ENCODE results near the gene JAZF1. TPM values are rescaled to one million over a fixed set of nuclear protein-coding genes. Genes with fewer than 3 reads are reported as not detected.
"Not testable (repeated sequence)": the region's sequence is repeated elsewhere in the genome, so short reads cannot be mapped to it uniquely, and the experiment has no call there.

Gene JAZF1
- polyA plus RNA-seq, 1 donor from 2014 or later = 13.7 TPM

- H3K27ac Mint-ChIP-seq = no peak overlapping the region
- peaks cover 2 to 14% (median 9%) of the 10 kb centered on the region in 3 donors for H3K4me1 Mint-ChIP-seq
- H3K4me3 Mint-ChIP-seq = no peak overlapping the region
- H3K36me3 Mint-ChIP-seq = peaks cover 14% of the 10 kb centered on the region
- no peaks in the 10 kb centered on the region for H3K27me3 Mint-ChIP-seq
- peaks cover 0 to 8% (median 2%) of the 10 kb centered on the region in 3 donors for H3K9me3 Mint-ChIP-seq
Observed at GRCh38 chr7:28018020-28018419, 162.6 kb downstream of the JAZF1 start.

GRCh38 chr7:28017372-28017771 lies 163.2 kb downstream of the JAZF1 start:
- peaks cover 14% of the 10 kb centered on the region for H3K36me3 Mint-ChIP-seq
- no peaks in the 10 kb centered on the region for H3K27me3 Mint-ChIP-seq
- H3K9me3 Mint-ChIP-seq = peaks cover 0 to 8% (median 2%) of the 10 kb centered on the region in 3 donors
- peaks cover 7 to 14% (median 9%) of the 10 kb centered on the region in 3 donors for H3K4me1 Mint-ChIP-seq
- no peak overlapping the region for H3K4me3 Mint-ChIP-seq
- H3K27ac Mint-ChIP-seq = no peak overlapping the region

- Mint-ChIP-seq H3K9me3 (peaks cover 0 to 8% (median 2%) of the 10 kb centered on the region in 3 donors), H3K36me3 (peaks cover 14% of the 10 kb centered on the region), H3K4me1 (peaks cover 8 to 13% (median 8%) of the 10 kb centered on the region in 3 donors), H3K27me3 (no peaks in the 10 kb centered on the region), H3K27ac (peak overlapping the region in 1 of 3 donors; percentile 74), H3K4me3 (peak overlapping the region in 1 of 4 donors; percentile 33)
Observed at GRCh38 chr7:28016297-28016696, 164.3 kb downstream of the JAZF1 start.

- Mint-ChIP-seq H3K27me3 (no peaks in the 10 kb centered on the region), H3K27ac (no peak overlapping the region), H3K4me1 (peaks cover 5 to 13% (median 12%) of the 10 kb centered on the region in 3 donors), H3K36me3 (peaks cover 14% of the 10 kb centered on the region), H3K4me3 (no peak overlapping the region), H3K9me3 (peaks cover 0 to 8% (median 2%) of the 10 kb centered on the region in 3 donors)
Observed at GRCh38 chr7:28015169-28015568, 165.4 kb downstream of the JAZF1 start.

GRCh38 chr7:28014340-28014739 lies 166.3 kb downstream of the JAZF1 start:
- Mint-ChIP-seq H3K4me1 (peaks cover 5 to 17% (median 15%) of the 10 kb centered on the region in 3 donors), H3K36me3 (peaks cover 14% of the 10 kb centered on the region)
- not testable (repeated sequence) for H3K27me3 Mint-ChIP-seq, H3K4me3 Mint-ChIP-seq, H3K27ac Mint-ChIP-seq, H3K9me3 Mint-ChIP-seq

GRCh38 chr7:28013441-28013840 lies 167.2 kb downstream of the JAZF1 start:
- Mint-ChIP-seq H3K27me3 (no peaks in the 10 kb centered on the region), H3K36me3 (peaks cover 14% of the 10 kb centered on the region), H3K4me3 (peak overlapping the region in 1 of 4 donors; percentile 52), H3K27ac (peak overlapping the region in 1 of 3 donors; percentile 73), H3K4me1 (peaks cover 14 to 22% (median 18%) of the 10 kb centered on the region in 3 donors), H3K9me3 (peaks cover 0 to 8% (median 2%) of the 10 kb centered on the region in 3 donors)

GRCh38 chr7:28013019-28013418 lies 167.6 kb downstream of the JAZF1 start:
- Mint-ChIP-seq H3K27me3 (no peaks in the 10 kb centered on the region), H3K4me3 (no peak overlapping the region), H3K9me3 (peaks cover 0 to 8% (median 2%) of the 10 kb centered on the region in 3 donors), H3K4me1 (peaks cover 16 to 23% (median 18%) of the 10 kb centered on the region in 3 donors), H3K36me3 (peaks cover 13% of the 10 kb centered on the region), H3K27ac (peak overlapping the region in 1 of 3 donors; percentile 73)

- Mint-ChIP-seq H3K9me3 (no peaks in the 10 kb centered on the region), H3K36me3 (peaks cover 1% of the 10 kb centered on the region), H3K27me3 (no peaks in the 10 kb centered on the region), H3K27ac (peak overlapping the region in 1 of 3 donors; percentile 26), H3K4me1 (peaks cover 18 to 24% (median 22%) of the 10 kb centered on the region in 3 donors), H3K4me3 (no peak overlapping the region)
Observed at GRCh38 chr7:28008911-28009310, 171.7 kb downstream of the JAZF1 start.

- H3K27ac Mint-ChIP-seq = peak overlapping the region in 1 of 3 donors; percentile 73
- peaks cover 2% of the 10 kb centered on the region for H3K36me3 Mint-ChIP-seq
- H3K27me3 Mint-ChIP-seq = no peaks in the 10 kb centered on the region
- H3K4me1 Mint-ChIP-seq = peaks cover 17 to 25% (median 21%) of the 10 kb centered on the region in 3 donors
- H3K9me3 Mint-ChIP-seq = no peaks in the 10 kb centered on the region
- H3K4me3 Mint-ChIP-seq = no peak overlapping the region
Observed at GRCh38 chr7:28008171-28008570, 172.4 kb downstream of the JAZF1 start.

- Mint-ChIP-seq H3K4me1 (peaks cover 10 to 29% (median 20%) of the 10 kb centered on the region in 3 donors), H3K9me3 (no peaks in the 10 kb centered on the region), H3K4me3 (no peak overlapping the region), H3K36me3 (peaks cover 2% of the 10 kb centered on the region), H3K27ac (no peak overlapping the region), H3K27me3 (no peaks in the 10 kb centered on the region)
Observed at GRCh38 chr7:28006491-28006890, 174.1 kb downstream of the JAZF1 start.

- Mint-ChIP-seq H3K27me3 (no peaks in the 10 kb centered on the region), H3K36me3 (peaks cover 2% of the 10 kb centered on the region), H3K9me3 (no peaks in the 10 kb centered on the region), H3K4me1 (peaks cover 9 to 30% (median 24%) of the 10 kb centered on the region in 3 donors), H3K4me3 (peak overlapping the region in 1 of 4 donors; percentile 9), H3K27ac (no peak overlapping the region)
Observed at GRCh38 chr7:28005847-28006231, 174.8 kb downstream of the JAZF1 start.

GRCh38 chr7:28005075-28005846 lies 175.3 kb downstream of the JAZF1 start:
- Mint-ChIP-seq H3K27me3 (no peaks in the 10 kb centered on the region), H3K36me3 (peaks cover 2% of the 10 kb centered on the region), H3K4me1 (peaks cover 6 to 27% (median 24%) of the 10 kb centered on the region in 3 donors), H3K9me3 (no peaks in the 10 kb centered on the region), H3K4me3 (peak overlapping the region in 1 of 4 donors; percentile 9), H3K27ac (no peak overlapping the region)

- no peak overlapping the region for H3K27ac Mint-ChIP-seq
- H3K27me3 Mint-ChIP-seq = no peaks in the 10 kb centered on the region
- no peaks in the 10 kb centered on the region for H3K9me3 Mint-ChIP-seq
- H3K4me3 Mint-ChIP-seq = no peak overlapping the region
- H3K4me1 Mint-ChIP-seq = peaks cover 8 to 22% (median 20%) of the 10 kb centered on the region in 3 donors
- H3K36me3 Mint-ChIP-seq = peaks cover 7% of the 10 kb centered on the region
Observed at GRCh38 chr7:28003408-28003807, 177.2 kb downstream of the JAZF1 start.

GRCh38 chr7:28002638-28003037 lies 178.0 kb downstream of the JAZF1 start:
- H3K36me3 Mint-ChIP-seq = peaks cover 7% of the 10 kb centered on the region
- H3K27me3 Mint-ChIP-seq = no peaks in the 10 kb centered on the region
- no peaks in the 10 kb centered on the region for H3K9me3 Mint-ChIP-seq
- H3K27ac Mint-ChIP-seq = peak overlapping the region in 1 of 3 donors; percentile 20
- no peak overlapping the region for H3K4me3 Mint-ChIP-seq
- H3K4me1 Mint-ChIP-seq = peaks cover 10 to 23% (median 19%) of the 10 kb centered on the region in 3 donors

GRCh38 chr7:28001896-28002295 lies 178.7 kb downstream of the JAZF1 start:
- no peaks in the 10 kb centered on the region for H3K27me3 Mint-ChIP-seq
- H3K4me1 Mint-ChIP-seq = peaks cover 10 to 23% (median 21%) of the 10 kb centered on the region in 3 donors
- no peaks in the 10 kb centered on the region for H3K9me3 Mint-ChIP-seq
- no peak overlapping the region for H3K4me3 Mint-ChIP-seq
- peaks cover 9% of the 10 kb centered on the region for H3K36me3 Mint-ChIP-seq
- H3K27ac Mint-ChIP-seq = peak overlapping the region in 1 of 3 donors; percentile 29
